H1 (cell line): Measurements from ENCODE around the gene CMTM5. TPM values are rescaled to one million over a fixed set of nuclear protein-coding genes. Genes with fewer than 3 reads are reported as not detected.
"Not testable (repeated sequence)": the region's sequence is repeated elsewhere in the genome, so short reads cannot be mapped to it uniquely, and the experiment has no call there.

ENCODE experiments used
- CTCF ChIA-PET: fragments of 300-600 bp; sonication (Branson Sonifier 250); formaldehyde crosslinking; loops from one replicate; lab custom pipeline; 2021; ENCODE audit not compliant: partially characterized antibody; lab: Charles Lee
- POLR2A ChIA-PET: fragments of 300-600 bp; sonication (Branson Sonifier 250); formaldehyde crosslinking; loops from one replicate; lab custom pipeline; 2021; ENCODE audit warnings: inconsistent platforms; ENCODE audit not compliant: partially characterized antibody; lab: Charles Lee
- DNase-seq, 2 experiments: peaks; one replicate each; pipeline versions ENCODE4 v3.0.0 to v3.0.0-alpha.2; 2010 to 2022; ENCODE audit warnings: low spot score in 2 of 2, low read depth in 1 of 2, mixed read lengths in 1 of 2
- FAIRE-seq: peaks from 2 replicates; lab custom pipeline; 2011; peaks lifted over from hg19 to GRCh38; lab: Jason Lieb, UNC
- H2AFZ ChIP-seq: 2 replicates; pipeline ENCODE4 v1.8.1; 2012; ENCODE audit warnings: low read length, inconsistent platforms
- H2AK5ac ChIP-seq: 2 replicates; pipeline ENCODE4 v1.6.1; 2013; ENCODE audit warnings: low read depth, low read length
- H2BK120ac ChIP-seq: replicated peaks from 2 replicates; pipeline ENCODE3; 2013; ENCODE audit warnings: low read depth, low read length, inconsistent platforms
- H2BK12ac ChIP-seq: 2 replicates; pipeline ENCODE4 v1.6.1; 2013; ENCODE audit warnings: low read depth, low read length
- H2BK15ac ChIP-seq: 2 replicates; pipeline ENCODE4 v1.6.1; 2013; ENCODE audit warnings: low read length
- H2BK20ac ChIP-seq: 2 replicates; pipeline ENCODE4 v1.6.1; 2013; ENCODE audit warnings: low read length
- H2BK5ac ChIP-seq: 2 replicates; pipeline ENCODE4 v1.6.1; 2013; ENCODE audit warnings: low read depth, low read length
- H3K14ac ChIP-seq: 2 replicates; pipeline ENCODE4 v1.6.1; 2013; ENCODE audit warnings: inconsistent platforms; ENCODE audit not compliant: insufficient read length
- H3K18ac ChIP-seq: 2 replicates; pipeline ENCODE4 v1.6.1; 2013; ENCODE audit warnings: low read length; ENCODE audit errors: extremely low read depth
- H3K23ac ChIP-seq: 2 replicates; pipeline ENCODE4 v1.6.1; 2013; ENCODE audit warnings: inconsistent platforms; ENCODE audit not compliant: insufficient read length
- H3K23me2 ChIP-seq: 2 replicates; pipeline ENCODE4 v1.6.1; 2013; ENCODE audit warnings: low read depth, low read length
- H3K27ac ChIP-seq: 2 replicates; pipeline ENCODE4 v1.6.1; 2011; ENCODE audit warnings: low read depth, low read length, inconsistent platforms
- H3K27me3 ChIP-seq, 4 experiments: replicated peaks in 1 of 4; 1 replicate in 1 of 4; 2 replicates in 3 of 4; pipeline versions ENCODE4 v1.6.1 to v1.8.1; 2011 to 2013; ENCODE audit warnings: low read length in 3 of 4, mild to moderate bottlenecking in 3 of 4, inconsistent platforms in 2 of 4, mixed read lengths in 2 of 4, moderate library complexity in 1 of 4; ENCODE audit not compliant: control insufficient read depth in 3 of 4, insufficient read depth in 3 of 4; ENCODE audit errors: extremely low read depth in 1 of 4
- H3K36me3 ChIP-seq, 4 experiments: 2 replicates each; pipeline versions ENCODE4 v1.6.1 to v1.8.1; 2011 to 2013; ENCODE audit warnings: mild to moderate bottlenecking in 4 of 4, low read length in 3 of 4, moderate library complexity in 2 of 4, control low read depth in 1 of 4, inconsistent platforms in 1 of 4; ENCODE audit not compliant: insufficient read depth in 4 of 4, control insufficient read depth in 2 of 4
- H3K4ac ChIP-seq: replicated peaks from 2 replicates; pipeline ENCODE3; 2013; ENCODE audit warnings: low read length, low read depth, mixed read lengths, inconsistent platforms; ENCODE audit not compliant: insufficient read length
- H3K4me1 ChIP-seq, 4 experiments: replicated peaks in 1 of 4; 1 replicate in 1 of 4; 2 replicates in 3 of 4; pipeline versions ENCODE4 v1.6.1 to v1.8.1; 2011 to 2013; ENCODE audit warnings: low read length in 3 of 4, inconsistent platforms in 2 of 4, mixed read lengths in 1 of 4; ENCODE audit not compliant: insufficient read depth in 4 of 4, control insufficient read depth in 3 of 4
- H3K4me2 ChIP-seq, 2 experiments: 2 replicates each; pipeline versions ENCODE4 v1.6.1 to v1.8.1; 2011 to 2013; ENCODE audit warnings: low read depth in 2 of 2, low read length in 2 of 2, control low read depth in 1 of 2, inconsistent platforms in 1 of 2, mild to moderate bottlenecking in 1 of 2; ENCODE audit not compliant: insufficient read depth in 1 of 2
- H3K4me3 ChIP-seq, 4 experiments: fragments of 200-600, 300-600 bp in 1 of 4; sonication (generic), shearing (Covaris generic), sonication (Bioruptor Twin) in 1 of 4; 2 replicates each; pipeline versions ENCODE4 v1.5.1 to v1.8.1; 2011 to 2016; ENCODE audit warnings: low read length in 4 of 4, low read depth in 3 of 4, control low read depth in 2 of 4, inconsistent platforms in 2 of 4, mild to moderate bottlenecking in 2 of 4, mixed read lengths in 1 of 4, moderate library complexity in 1 of 4; ENCODE audit not compliant: insufficient read depth in 2 of 4; ENCODE audit errors: extremely low read depth in 1 of 4
- H3K56ac ChIP-seq: replicated peaks from 2 replicates; pipeline ENCODE3; 2013; ENCODE audit warnings: low read depth, mild to moderate bottlenecking, mixed read lengths, low read length, inconsistent platforms; ENCODE audit not compliant: insufficient read length
- H3K79me1 ChIP-seq: 2 replicates; pipeline ENCODE4 v1.6.1; 2013; ENCODE audit warnings: low read depth, low read length, control low read depth
- H3K79me2 ChIP-seq, 2 experiments: 2 replicates each; pipeline versions ENCODE4 v1.6.1 to v1.8.1; 2012 to 2013; ENCODE audit warnings: low read length in 2 of 2, mild to moderate bottlenecking in 2 of 2, inconsistent platforms in 1 of 2; ENCODE audit not compliant: insufficient read depth in 2 of 2, control insufficient read depth in 1 of 2
- H3K9ac ChIP-seq, 4 experiments: replicated peaks in 1 of 4; 1 replicate in 1 of 4; 2 replicates in 3 of 4; pipeline versions ENCODE4 v1.6.1 to v1.8.1; 2011 to 2013; ENCODE audit warnings: low read depth in 3 of 4, low read length in 3 of 4, control low read depth in 2 of 4, mild to moderate bottlenecking in 2 of 4, moderate library complexity in 2 of 4, inconsistent platforms in 1 of 4; ENCODE audit errors: extremely low read depth in 1 of 4
- H3K9me3 ChIP-seq, 2 experiments: 2 replicates each; pipeline versions ENCODE4 v1.6.1 to v1.8.1; 2012 to 2013; ENCODE audit warnings: mild to moderate bottlenecking in 2 of 2, moderate library complexity in 2 of 2, control low read depth in 1 of 2, inconsistent platforms in 1 of 2, low read depth in 1 of 2, low read length in 1 of 2, mixed read lengths in 1 of 2; ENCODE audit not compliant: insufficient read depth in 2 of 2
- H4K20me1 ChIP-seq, 2 experiments: replicated peaks in 1 of 2; 2 replicates each; pipeline versions ENCODE3 to v1.8.1; 2011 to 2013; ENCODE audit warnings: inconsistent platforms in 2 of 2, low read length in 2 of 2, mild to moderate bottlenecking in 1 of 2; ENCODE audit not compliant: insufficient read depth in 2 of 2, control insufficient read depth in 1 of 2
- H4K5ac ChIP-seq: 2 replicates; pipeline ENCODE4 v1.6.1; 2013; ENCODE audit warnings: low read length, low read depth, mixed read lengths, inconsistent platforms; ENCODE audit not compliant: insufficient read length
- H4K8ac ChIP-seq: 2 replicates; pipeline ENCODE4 v1.8.0; 2013; ENCODE audit warnings: mild to moderate bottlenecking, moderate library complexity, low read length, inconsistent platforms; ENCODE audit not compliant: insufficient read depth; ENCODE audit errors: extremely low read depth
- H4K91ac ChIP-seq: replicated peaks from 2 replicates; pipeline ENCODE3; 2013; ENCODE audit warnings: low read length, mixed read lengths, inconsistent platforms; ENCODE audit not compliant: insufficient read length
- BCL11A ChIP-seq, 2 experiments: IDR thresholded peaks; one replicate each; pipeline ENCODE4 v1.6.1; 2011; ENCODE audit warnings: low read depth in 2 of 2, low read length in 2 of 2, mild to moderate bottlenecking in 2 of 2
- SAP30 ChIP-seq: fragments of 300-600 bp; sonication (generic); IDR thresholded peaks from 2 replicates; pipeline ENCODE4 v1.7.1; 2012; ENCODE audit warnings: low read length, moderate library complexity, mild to moderate bottlenecking, inconsistent platforms; ENCODE audit not compliant: insufficient read depth, insufficient replicate concordance
- WGBS, 2 experiments: shearing (Covaris generic) in 1 of 2; methylation state at CpG; one replicate each; pipeline versions ENCODE4 v1.1.6 to v1.1.7; 2013 to 2015; ENCODE audit warnings: low lambda C conversion rate in 2 of 2, mixed read lengths in 2 of 2, inconsistent platforms in 1 of 2, low coverage in 1 of 2, missing lambda C conversion rate in 1 of 2; ENCODE audit not compliant: insufficient replicate concordance in 2 of 2, insufficient coverage in 1 of 2, insufficient read length in 1 of 2; ENCODE audit errors: extremely low coverage in 1 of 2, missing lambda C conversion rate in 1 of 2; 5-methylcytosine and 5-hydroxymethylcytosine counted together
- polyA plus RNA-seq, 7 experiments: library from polyadenylated mRNA; depleted of rRNA in 3 of 7; stranded (reverse) in 5 of 7; unstranded in 2 of 7; fragments of >200 nt in 5 of 7; fragments of 200-250 nt in 2 of 7; gene quantifications; 1 replicate in 5 of 7; 2 replicates in 1 of 7; 4 replicates in 1 of 7; pipeline versions ENCODE4 v1.2.1 to v1.2.3, GENCODE V29; 2011 to 2013; ENCODE audit warnings: missing spikeins in 2 of 7, mixed read lengths in 2 of 7
- total RNA-seq: library from RNA; stranded (reverse); fragmentation: NEBNext Ultra II Directional; extraction: Animal tissue kit (Norgen Biotek cat#: 25700); gene quantifications from 2 replicates; pipeline ENCODE4 v1.2.1, GENCODE V29; 2021

Gene CMTM5
- total and polyA plus RNA-seq, 2 of the 8 experiments (the other 6 are each of a cell fraction or from before 2014, with no cell fraction given) = 2.1 TPM; not detected in 1

- no peak for TF ChIP-seq SAP30
- TF ChIP-seq BCL11A (IDR thresholded peaks at IDR 0.05; ENCODE audit: low read depth in 2 of 2, low read length in 2 of 2) = no peak
Measured at GRCh38 chr14:23389396-23389795, 12.6 kb downstream of the CMTM5 start (continued).

GRCh38 chr14:23389871-23390270, 13.0 kb downstream of the CMTM5 start:
- H4K5ac ChIP-seq, H2BK12ac ChIP-seq, H3K23me2 ChIP-seq, H3K79me2 ChIP-seq, H3K27ac ChIP-seq, H3K4ac ChIP-seq, H2AK5ac ChIP-seq, H4K20me1 ChIP-seq, H3K4me3 ChIP-seq, H3K27me3 ChIP-seq, DNase-seq, H2AFZ ChIP-seq, H2BK120ac ChIP-seq, H3K23ac ChIP-seq, H3K9me3 ChIP-seq, H2BK20ac ChIP-seq, H3K56ac ChIP-seq, H3K9ac ChIP-seq, H2BK15ac ChIP-seq, FAIRE-seq, H3K14ac ChIP-seq, H3K79me1 ChIP-seq, H3K18ac ChIP-seq, H2BK5ac ChIP-seq, H3K4me2 ChIP-seq, H4K91ac ChIP-seq, H3K4me1 ChIP-seq, H4K8ac ChIP-seq, H3K36me3 ChIP-seq: not testable (repeated sequence)
- ChIA-PET POLR2A (interaction anchor here (0.8 kb wide), 1 partner anchor 125 kb away, joined by 3 read pairs; no protein-coding TSS in a partner anchor), CTCF (interaction anchor here (0.9 to 4.0 kb wide), 6 partner anchors 10 to 63 kb away, joined by 3 to 30 read pairs (median 7); partner anchors contain the start of gene CMTM5)
- 77% methylated on average over 3 of the region's 19 CpGs; no CpG with 5 or more reads in 1 of the 2 experiments for WGBS, 2 experiments
